Mammary epithelial cell (primary cell): ENCODE results near the gene DPF1.

Experiments
- CTCF ChIP-seq, 2 donors: IDR thresholded peaks in 1 of 2; conservative IDR thresholded peaks in 1 of 2; 2 replicates each; pipeline ENCODE4 v1.5.1; 2011 to 2012; ENCODE audit warnings: inconsistent platforms in 2 of 2, low read length in 2 of 2, mild to moderate bottlenecking in 2 of 2, control low read depth in 1 of 2, low read depth in 1 of 2; ENCODE audit not compliant: insufficient read depth in 1 of 2; ENCODE audit errors: extremely low read depth in 1 of 2
- EZH2 ChIP-seq: IDR thresholded peaks from 2 replicates; pipeline ENCODE4 v1.6.1; 2012; ENCODE audit warnings: low read length, inconsistent platforms, borderline replicate concordance

GRCh38 chr19:38263689-38264485 lies 39.9 kb upstream of the DPF1 start:
- TF ChIP-seq CTCF (conservative IDR thresholded peaks at IDR 0.05 in 1 of 2, IDR thresholded peaks at IDR 0.05 in 1 of 2; ENCODE audit: extremely low read depth in 1 of 2, insufficient read depth in 1 of 2, low read depth in 1 of 2, low read length in 2 of 2) (no peak), EZH2 (no peak)
